Fibroblast of villous mesenchyme (primary cell): ENCODE measurements around the gene SH2B3. TPM values are rescaled to one million over a fixed set of nuclear protein-coding genes. Genes with fewer than 3 reads are reported as not detected.

Experiments used
- DNase-seq: peaks from one replicate; pipeline ENCODE4 v3.0.0-alpha.2; 2010; ENCODE audit warnings: low read depth
- H3K4me3 ChIP-seq: 2 replicates; pipeline ENCODE4 v1.5.1; 2011; ENCODE audit warnings: low read depth, mild to moderate bottlenecking, low read length
- CTCF ChIP-seq: IDR thresholded peaks from 2 replicates; pipeline ENCODE4 v1.5.1; 2012; ENCODE audit warnings: low read depth, mild to moderate bottlenecking, low read length; ENCODE audit not compliant: insufficient read depth
- total RNA-seq: library from RNA; depleted of rRNA; stranded (reverse); fragments of >200 nt; gene quantifications from 2 replicates; pipeline ENCODE4 v1.2.3, GENCODE V29; 2012

Gene SH2B3
- total RNA-seq, 1 donor, result 42.7 TPM

GRCh38 chr12:111417290-111417689, 11.6 kb downstream of the SH2B3 start:
- no peak for DNase-seq
- TF ChIP-seq CTCF, result no peak
- H3K4me3 ChIP-seq, result no peak overlapping the region

GRCh38 chr12:111417784-111418593, 12.3 kb downstream of the SH2B3 start:
- DNase-seq, result no peak
- H3K4me3 ChIP-seq, result no peak overlapping the region
- TF ChIP-seq CTCF, result no peak

GRCh38 chr12:111418594-111418880, 12.8 kb downstream of the SH2B3 start:
- no peak overlapping the region for H3K4me3 ChIP-seq
- DNase-seq, result no peak
- no peak for TF ChIP-seq CTCF

- H3K4me3 ChIP-seq, result no peak overlapping the region
- no peak for DNase-seq
- no peak for TF ChIP-seq CTCF
Measured at GRCh38 chr12:111419784-111420183, 14.1 kb downstream of the SH2B3 start.

- no peak for TF ChIP-seq CTCF
- no peak overlapping the region for H3K4me3 ChIP-seq
- no peak for DNase-seq
Measured at GRCh38 chr12:111420494-111420893, 14.8 kb downstream of the SH2B3 start.

GRCh38 chr12:111424189-111424792, 18.6 kb downstream of the SH2B3 start:
- H3K4me3 ChIP-seq, result no peak overlapping the region
- DNase-seq, result no peak
- no peak for TF ChIP-seq CTCF
